ENCODE results near the gene ANKRD55.

GRCh38 chr5:56115589-56115988 lies 117.5 kb downstream of the ANKRD55 start:
- TF ChIP-seq POLR2A (IDR thresholded peaks at IDR 0.05), result no peak
- TF ChIP-seq CTCF (IDR thresholded peaks at IDR 0.05), result no peak

Measured in lower leg skin (tissue), 3 donors.